Fibroblast of the aortic adventitia (primary cell): ENCODE data around the gene JAK1. TPM values are rescaled to one million over a fixed set of nuclear protein-coding genes. Genes with fewer than 3 reads are reported as not detected.

Experiments used
- DNase-seq: peaks from one replicate; pipeline ENCODE4 v3.0.0-alpha.2; 2010; ENCODE audit warnings: low read depth
- H3K4me3 ChIP-seq: 2 replicates; pipeline ENCODE4 v1.5.1; 2011; ENCODE audit warnings: low read depth, mild to moderate bottlenecking, control low read depth, low read length, moderate library complexity
- total RNA-seq: library from RNA; depleted of rRNA; stranded (reverse); fragments of >200 nt; gene quantifications from 2 replicates; pipeline ENCODE4 v1.2.3, GENCODE V29; 2012; ENCODE audit warnings: low replicate concordance
- TF ChIP-seq, protein P1 (sequence below): IDR thresholded peaks from 2 replicates; pipeline ENCODE4 v1.5.1; 2011; ENCODE audit warnings: mild to moderate bottlenecking, low read length, control low read depth, inconsistent platforms; ENCODE audit not compliant: insufficient read depth

Gene JAK1
- total RNA-seq, 1 donor: 159 TPM

DNA sequence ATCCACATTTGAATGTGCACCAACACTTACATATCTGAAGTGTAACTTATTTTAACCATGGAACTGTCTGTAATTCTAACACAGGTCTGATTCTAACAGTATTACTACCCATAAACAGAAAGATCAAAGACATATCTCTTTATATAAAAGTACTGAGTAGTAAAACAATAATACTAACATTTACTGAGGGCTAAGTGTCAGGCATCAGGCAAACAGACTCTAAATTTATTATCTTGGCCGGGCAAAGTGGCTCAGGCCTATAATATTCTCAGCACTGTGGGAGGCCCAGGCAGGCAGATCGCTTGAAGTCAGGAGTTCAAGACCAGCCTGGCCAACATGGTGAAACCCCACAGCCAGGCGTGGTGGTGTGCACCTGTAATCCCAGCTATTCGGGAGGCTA, 85.9 kb downstream of the JAK1 start:
- TF ChIP-seq, protein P1, sequence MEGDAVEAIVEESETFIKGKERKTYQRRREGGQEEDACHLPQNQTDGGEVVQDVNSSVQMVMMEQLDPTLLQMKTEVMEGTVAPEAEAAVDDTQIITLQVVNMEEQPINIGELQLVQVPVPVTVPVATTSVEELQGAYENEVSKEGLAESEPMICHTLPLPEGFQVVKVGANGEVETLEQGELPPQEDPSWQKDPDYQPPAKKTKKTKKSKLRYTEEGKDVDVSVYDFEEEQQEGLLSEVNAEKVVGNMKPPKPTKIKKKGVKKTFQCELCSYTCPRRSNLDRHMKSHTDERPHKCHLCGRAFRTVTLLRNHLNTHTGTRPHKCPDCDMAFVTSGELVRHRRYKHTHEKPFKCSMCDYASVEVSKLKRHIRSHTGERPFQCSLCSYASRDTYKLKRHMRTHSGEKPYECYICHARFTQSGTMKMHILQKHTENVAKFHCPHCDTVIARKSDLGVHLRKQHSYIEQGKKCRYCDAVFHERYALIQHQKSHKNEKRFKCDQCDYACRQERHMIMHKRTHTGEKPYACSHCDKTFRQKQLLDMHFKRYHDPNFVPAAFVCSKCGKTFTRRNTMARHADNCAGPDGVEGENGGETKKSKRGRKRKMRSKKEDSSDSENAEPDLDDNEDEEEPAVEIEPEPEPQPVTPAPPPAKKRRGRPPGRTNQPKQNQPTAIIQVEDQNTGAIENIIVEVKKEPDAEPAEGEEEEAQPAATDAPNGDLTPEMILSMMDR: no peak

GRCh38 chr1:64878931-64879611, 87.3 kb downstream of the JAK1 start:
- TF ChIP-seq, protein P1: no peak
- no peak overlapping the region for H3K4me3 ChIP-seq
- DNase-seq: no peak

More for the DNA sequence above, 85.9 kb downstream of the JAK1 start:
- DNase-seq: no peak
- H3K4me3 ChIP-seq: no peak overlapping the region

- no peak overlapping the region for H3K4me3 ChIP-seq
- no peak for DNase-seq
- TF ChIP-seq, protein P1: no peak
Observed at GRCh38 chr1:64878090-64878489, 88.3 kb downstream of the JAK1 start.

DNA sequence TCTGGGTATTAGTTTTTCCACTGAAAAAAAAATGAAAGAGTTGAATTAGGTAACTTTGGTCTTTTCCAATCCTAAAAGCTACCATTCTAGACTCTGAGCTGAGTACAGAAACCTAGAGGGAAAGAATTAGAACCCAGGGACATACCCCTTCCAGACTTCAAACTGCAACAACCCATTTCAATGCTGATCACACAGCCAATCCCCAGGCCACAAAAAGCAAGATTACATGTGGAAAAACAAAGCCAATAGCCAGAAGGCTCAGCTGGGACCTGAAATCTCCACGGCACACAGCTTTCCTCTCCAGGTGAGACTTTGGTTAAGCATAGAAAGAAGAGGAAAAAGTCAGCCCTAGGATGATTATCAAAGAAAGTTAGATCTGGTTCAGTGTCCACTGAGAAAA, 88.8 kb downstream of the JAK1 start:
- H3K4me3 ChIP-seq: no peak overlapping the region
- TF ChIP-seq, protein P1: no peak

DNA sequence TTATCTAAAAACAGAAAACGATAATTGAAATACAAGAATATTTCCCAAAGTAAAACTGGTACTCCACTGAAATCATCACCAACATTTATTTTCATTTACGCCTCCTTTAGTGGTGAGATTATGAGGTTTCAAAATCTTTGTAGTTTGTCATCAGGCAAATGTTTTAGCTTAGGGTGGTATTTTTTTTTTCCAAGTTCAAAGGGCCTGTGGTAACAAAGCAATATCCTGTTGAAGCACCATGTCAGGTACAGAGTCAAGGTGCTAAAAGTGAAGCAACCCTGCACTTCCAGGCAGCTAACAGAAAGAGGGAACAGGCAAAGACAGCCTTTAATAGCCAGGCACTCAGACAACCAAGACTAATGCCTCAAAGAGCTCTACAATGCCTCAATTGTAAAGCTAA, 89.2 kb downstream of the JAK1 start:
- DNase-seq: no peak
- TF ChIP-seq, protein P1: no peak
- no peak overlapping the region for H3K4me3 ChIP-seq

More for the DNA sequence above, 88.8 kb downstream of the JAK1 start:
- DNase-seq: no peak

GRCh38 chr1:64875606-64876005, 90.7 kb downstream of the JAK1 start:
- no peak for DNase-seq
- TF ChIP-seq, protein P1: no peak
- H3K4me3 ChIP-seq: no peak overlapping the region

- TF ChIP-seq, protein P1: no peak
- no peak for DNase-seq
- H3K4me3 ChIP-seq: no peak overlapping the region
Observed at GRCh38 chr1:64875101-64875500, 91.2 kb downstream of the JAK1 start.
